Fibroblast of skin of right quadriceps (primary cell): ENCODE data around the gene ATP6V0D1.

ENCODE experiments used
- DNase-seq: peaks from one replicate; pipeline ENCODE4 v3.0.0-alpha.2; 2013

ATP6V0D1 gene

GRCh38 chr16:67399749-67400704 is 80.9 kb downstream of the ATP6V0D1 start:
- no peak for DNase-seq

- no peak for DNase-seq
Observed at GRCh38 chr16:67399218-67399733, 81.7 kb downstream of the ATP6V0D1 start.

- DNase-seq, result no peak
Observed at GRCh38 chr16:67398546-67399217, 82.3 kb downstream of the ATP6V0D1 start.

- no peak for DNase-seq
Observed at GRCh38 chr16:67397812-67398545, 83.0 kb downstream of the ATP6V0D1 start.

GRCh38 chr16:67397036-67397801 is 83.7 kb downstream of the ATP6V0D1 start:
- DNase-seq, result no peak

DNA sequence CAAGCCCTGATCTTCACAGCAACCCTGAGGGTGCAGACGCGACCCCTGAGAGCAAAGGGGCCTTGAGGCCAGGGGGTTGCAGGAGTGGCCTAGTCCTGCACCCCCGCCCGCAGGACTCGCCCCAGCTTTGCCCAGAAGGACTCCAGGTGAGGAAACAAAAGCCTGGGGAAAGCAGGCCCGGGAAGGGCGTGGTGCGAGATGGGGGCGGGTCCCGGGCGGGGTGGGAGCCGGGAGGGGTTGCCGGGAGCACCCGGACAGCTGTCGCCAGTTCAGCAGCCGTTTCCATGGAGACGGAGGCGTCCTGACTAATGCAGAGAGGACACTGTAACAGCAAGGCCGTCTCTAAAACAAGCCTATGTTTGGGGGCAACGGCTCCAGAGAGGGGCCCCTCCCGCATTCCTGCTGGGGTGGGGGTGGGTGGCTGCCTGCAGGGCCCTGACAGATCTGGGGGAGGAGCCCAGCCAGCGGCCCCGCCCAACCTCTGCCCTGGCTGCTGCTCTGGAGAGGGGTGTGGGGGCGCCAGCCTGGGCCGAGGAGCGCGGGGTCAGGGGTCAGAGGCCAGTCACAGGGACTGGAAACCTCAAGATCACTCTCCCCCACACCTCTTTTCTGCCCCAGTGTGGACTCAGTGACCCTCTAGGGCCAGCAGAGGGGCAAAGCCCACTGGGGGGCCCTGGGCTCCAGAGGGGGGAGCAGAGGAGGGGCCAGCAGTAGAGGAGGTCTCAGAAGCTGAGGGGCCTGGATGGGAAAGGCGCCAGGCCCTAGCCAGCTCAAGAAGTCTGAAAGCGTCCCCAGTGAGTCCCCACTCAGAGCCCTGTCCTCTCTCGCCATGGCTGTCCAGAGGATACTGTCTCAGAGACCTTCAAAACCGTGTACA is 84.6 kb downstream of the ATP6V0D1 start:
- DNase-seq, result peak; percentile 83

DNA sequence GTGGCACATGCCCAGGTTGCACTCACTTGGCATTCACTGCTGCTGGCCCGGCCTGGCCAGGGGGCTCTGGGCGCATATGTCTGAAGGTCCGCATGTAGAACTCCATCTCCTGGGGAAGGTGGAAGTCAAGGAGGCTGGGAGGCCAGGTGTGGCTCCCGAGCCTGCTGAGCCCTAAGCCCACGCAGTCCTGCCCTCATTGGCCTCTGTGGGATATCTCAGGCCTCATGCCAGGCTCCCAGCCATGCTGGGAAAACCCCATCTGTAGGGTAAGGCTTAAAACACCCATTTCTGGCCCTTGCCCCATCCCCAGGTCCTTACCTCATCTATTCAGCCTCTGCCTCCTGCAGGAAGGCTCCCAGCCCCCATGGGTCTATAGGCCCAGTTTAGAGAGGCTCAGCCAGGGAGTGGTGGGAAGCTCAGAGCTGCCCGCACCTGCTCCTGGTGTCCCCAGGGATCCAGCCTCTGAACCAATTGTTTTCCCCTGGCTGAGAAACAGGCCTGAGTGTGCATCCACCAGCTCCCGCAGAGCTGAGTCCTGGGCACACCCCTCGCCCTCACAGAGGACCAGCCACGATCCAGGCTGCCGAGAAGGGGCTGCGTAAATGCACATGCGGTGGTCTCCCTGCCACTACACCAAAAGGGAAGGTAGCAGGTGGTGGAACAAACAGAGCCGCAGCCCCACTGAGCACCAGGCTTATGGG is 85.3 kb downstream of the ATP6V0D1 start:
- DNase-seq, result no peak

GRCh38 chr16:67395105-67395457 is 85.9 kb downstream of the ATP6V0D1 start:
- DNase-seq, result no peak

- DNase-seq, result no peak
Observed at GRCh38 chr16:67394155-67395104, 86.5 kb downstream of the ATP6V0D1 start.

DNA sequence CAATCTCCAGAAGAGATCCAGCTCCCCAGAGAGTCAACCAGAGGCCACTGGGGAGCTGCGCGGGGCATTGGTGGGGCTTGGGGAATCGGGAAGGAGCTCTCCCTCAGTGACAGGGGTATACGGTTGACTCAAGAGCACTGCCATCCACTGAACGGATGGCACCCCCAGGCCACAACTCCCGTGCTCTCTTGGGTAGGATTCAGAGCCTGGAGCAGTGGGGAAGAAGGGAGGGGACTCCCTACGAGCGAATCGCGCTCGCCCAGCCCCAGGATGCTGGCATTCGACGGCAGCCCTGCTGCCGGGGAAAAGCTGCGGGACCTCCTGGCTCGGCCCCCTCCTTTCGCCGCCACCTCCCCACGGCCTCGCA is 87.2 kb downstream of the ATP6V0D1 start:
- DNase-seq, result no peak

GRCh38 chr16:67393111-67393787 is 87.7 kb downstream of the ATP6V0D1 start, which contains the start of gene TPPP3:
Gene TPPP3, minus strand, starts transcription at chr16:67393498. Its CDS starts 2,387 bp downstream, at chr16:67391111.
- peak; percentile 69 for DNase-seq

- DNase-seq, result no peak
Observed at GRCh38 chr16:67392301-67393059, 88.5 kb downstream of the ATP6V0D1 start.

- DNase-seq, result no peak
Observed at GRCh38 chr16:67391424-67392300, 89.3 kb downstream of the ATP6V0D1 start.

DNA sequence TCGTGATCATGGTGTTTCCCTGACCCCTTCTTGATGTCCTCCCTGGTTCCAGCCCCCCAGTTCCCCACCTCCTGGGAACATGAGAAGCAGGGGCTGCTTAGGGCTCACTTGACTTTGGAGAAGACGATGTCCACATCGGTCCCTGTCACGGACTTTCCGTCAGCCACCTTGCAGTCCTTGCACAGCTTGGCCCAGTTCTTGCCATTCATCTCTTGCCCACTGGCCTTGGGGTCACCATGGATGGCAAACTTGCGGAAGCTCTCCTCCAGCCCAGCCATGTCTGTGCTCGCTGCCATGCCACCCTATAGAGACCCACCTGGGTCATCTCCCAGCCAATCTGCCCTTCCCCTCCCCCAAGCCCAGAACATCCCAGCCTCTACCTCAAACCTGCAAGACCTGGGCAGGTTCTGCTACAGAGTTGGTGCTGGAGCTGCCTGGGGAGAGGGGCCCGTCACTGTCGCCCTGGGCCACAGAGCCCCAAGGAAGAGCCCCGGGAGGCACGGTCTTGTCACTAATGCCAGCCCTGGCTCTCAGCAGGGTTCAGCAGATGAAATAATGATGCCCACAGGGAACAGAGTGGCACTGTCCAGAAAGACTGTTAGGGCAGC is 90.0 kb downstream of the ATP6V0D1 start:
- DNase-seq, result no peak

DNA sequence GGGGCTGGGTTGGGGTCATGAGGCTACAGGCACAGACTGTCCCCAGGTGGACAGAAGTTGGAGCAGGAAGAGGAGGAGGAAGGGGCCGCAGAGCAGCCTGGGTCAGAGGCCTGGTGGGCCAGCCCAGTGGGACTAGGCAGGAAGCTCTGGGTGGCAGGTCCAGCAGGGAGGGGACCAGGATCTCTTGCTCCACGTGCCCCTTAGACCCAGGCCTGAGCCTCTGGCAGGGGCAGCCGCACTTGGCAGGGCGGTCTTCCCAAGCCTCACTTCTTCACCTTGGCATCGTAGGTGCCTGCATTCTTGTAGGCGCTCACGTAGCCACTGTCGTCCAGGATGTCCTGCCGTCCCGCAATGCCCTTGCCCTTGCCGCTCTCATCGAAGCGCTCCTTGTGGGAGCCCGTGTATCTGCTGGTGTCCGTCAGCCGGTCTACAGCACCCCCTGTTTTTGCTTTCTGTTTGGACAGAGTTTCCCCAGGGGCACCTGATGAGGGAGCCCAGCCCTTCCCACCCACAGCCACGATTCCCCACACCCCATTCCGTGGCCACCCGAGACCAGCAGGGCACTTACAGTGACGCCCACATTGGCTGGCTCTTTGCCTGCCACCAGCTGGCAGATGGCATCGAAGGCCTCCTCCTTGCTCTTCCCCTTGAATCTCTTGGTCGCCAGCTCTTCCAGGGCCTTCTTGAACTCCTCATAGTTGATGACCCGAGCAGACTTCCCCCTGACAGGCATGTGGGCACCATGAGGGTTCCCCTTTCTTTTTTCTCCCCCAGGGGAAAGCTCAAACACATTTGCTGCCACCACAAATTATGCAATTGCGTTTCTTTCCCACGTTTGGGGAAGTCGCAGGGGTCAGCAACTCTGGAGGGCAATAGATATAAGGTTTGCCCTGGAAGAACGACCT is 90.8 kb downstream of the ATP6V0D1 start:
- DNase-seq, result no peak
